ENCODE data around the gene ATP13A3.

Gene ATP13A3

GRCh38 chr3:194389269-194389668 lies 97.5 kb downstream of the ATP13A3 start:
- TF ChIP-seq CTCF (IDR thresholded peaks at IDR 0.05; ENCODE audit: low read depth, low read length, missing control alignments) = no peak
- no peak for DNase-seq (ENCODE audit: low read depth)
- H3K4me3 ChIP-seq (ENCODE audit: low read depth, low read length) = no peak overlapping the region

DNA sequence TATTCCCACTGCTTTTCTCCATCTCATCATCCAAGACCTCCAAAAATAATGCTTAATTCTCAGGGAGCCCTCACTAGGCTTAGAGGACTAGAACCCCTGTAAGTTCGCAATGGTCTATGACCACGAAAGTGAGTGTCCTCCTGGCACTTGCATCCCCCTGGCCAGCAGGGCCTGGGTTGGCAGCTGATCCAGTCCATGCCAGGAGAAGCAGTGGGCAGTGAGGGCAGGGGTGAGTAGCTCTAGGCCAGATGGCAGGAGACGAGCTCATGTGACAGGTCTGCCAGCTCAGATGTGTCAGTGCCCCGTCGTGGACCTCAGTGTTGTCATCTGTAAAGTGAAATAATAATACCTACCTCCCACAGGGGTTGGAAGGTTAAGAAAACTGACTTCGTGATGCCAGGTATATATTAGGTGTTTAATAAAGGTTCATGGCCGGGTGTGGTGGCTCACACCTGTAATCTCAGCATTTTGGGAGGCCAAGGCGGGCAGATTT lies 98.8 kb downstream of the ATP13A3 start:
- TF ChIP-seq CTCF (IDR thresholded peaks at IDR 0.05; ENCODE audit: low read depth, low read length, missing control alignments) = no peak
- DNase-seq (ENCODE audit: low read depth) = no peak

DNA sequence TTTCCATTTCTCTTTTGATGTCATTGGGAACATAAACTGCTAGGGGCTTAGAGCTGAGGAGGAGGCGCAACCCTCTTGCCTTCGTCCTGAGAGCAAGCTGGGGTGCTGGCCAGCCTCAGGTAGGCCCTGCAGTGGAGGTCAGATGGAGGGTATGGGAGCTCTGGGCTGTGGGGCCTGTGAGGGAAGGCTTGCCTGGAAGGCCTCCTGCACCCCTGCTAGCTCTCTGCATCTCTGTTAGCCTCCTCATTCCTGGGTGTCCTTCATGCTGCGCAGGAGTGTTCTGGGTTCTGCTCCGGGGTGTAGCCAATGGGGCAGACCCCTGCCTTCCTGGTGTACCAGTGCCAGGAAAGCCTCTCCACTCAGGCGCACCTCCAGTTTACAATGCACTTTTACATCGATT lies 99.5 kb downstream of the ATP13A3 start:
- DNase-seq (ENCODE audit: low read depth) = no peak
- TF ChIP-seq CTCF (IDR thresholded peaks at IDR 0.05; ENCODE audit: low read depth, low read length, missing control alignments) = no peak
- H3K4me3 ChIP-seq (ENCODE audit: low read depth, low read length) = no peak overlapping the region

More for the DNA sequence above, 98.8 kb downstream of the ATP13A3 start:
- no peak overlapping the region for H3K4me3 ChIP-seq (ENCODE audit: low read depth, low read length)

- DNase-seq (ENCODE audit: low read depth) = no peak
- H3K4me3 ChIP-seq (ENCODE audit: low read depth, low read length) = no peak overlapping the region
- TF ChIP-seq CTCF (IDR thresholded peaks at IDR 0.05; ENCODE audit: low read depth, low read length, missing control alignments) = no peak
Observed at GRCh38 chr3:194386648-194387047, 100.2 kb downstream of the ATP13A3 start.

DNA sequence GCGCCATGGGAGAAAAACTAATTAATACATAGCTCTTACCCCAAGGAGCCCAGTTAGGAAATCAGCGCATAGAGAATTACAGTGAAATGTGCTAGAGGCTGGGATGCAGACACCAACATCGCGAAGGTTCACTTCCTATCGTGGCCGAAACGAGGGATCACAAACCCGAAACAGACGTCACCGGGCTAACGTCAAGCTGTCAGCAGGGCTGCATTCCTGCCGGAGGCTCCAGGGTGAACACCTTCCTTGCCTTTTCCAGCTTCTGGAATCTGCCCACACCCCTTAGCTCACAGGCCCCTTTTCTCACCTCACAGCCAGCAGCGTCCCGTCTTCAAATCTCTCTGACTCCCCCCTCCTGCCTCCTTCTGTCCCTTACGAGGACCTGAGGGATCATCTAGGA lies 100.7 kb downstream of the ATP13A3 start:
- DNase-seq (ENCODE audit: low read depth) = no peak
- no peak overlapping the region for H3K4me3 ChIP-seq (ENCODE audit: low read depth, low read length)
- TF ChIP-seq CTCF (IDR thresholded peaks at IDR 0.05; ENCODE audit: low read depth, low read length, missing control alignments) = no peak

GRCh38 chr3:194384569-194385001 lies 102.2 kb downstream of the ATP13A3 start:
- TF ChIP-seq CTCF (IDR thresholded peaks at IDR 0.05; ENCODE audit: low read depth, low read length, missing control alignments) = no peak
- H3K4me3 ChIP-seq (ENCODE audit: low read depth, low read length) = no peak overlapping the region
- no peak for DNase-seq (ENCODE audit: low read depth)

GRCh38 chr3:194384156-194384555 lies 102.6 kb downstream of the ATP13A3 start:
- no peak for TF ChIP-seq CTCF (IDR thresholded peaks at IDR 0.05; ENCODE audit: low read depth, low read length, missing control alignments)
- DNase-seq (ENCODE audit: low read depth) = no peak

More at GRCh38 chr3:194384156-194384555, 102.6 kb downstream of the ATP13A3 start:
- no peak overlapping the region for H3K4me3 ChIP-seq (ENCODE audit: low read depth, low read length)

All from GM12864 (cell line).